H1 (cell line): ENCODE results near the gene SH3D19. TPM values are rescaled to one million over a fixed set of nuclear protein-coding genes. Genes with fewer than 3 reads are reported as not detected.
"Not testable (repeated sequence)": the region's sequence is repeated elsewhere in the genome, so short reads cannot be mapped to it uniquely, and the experiment has no call there.

Experiments
- CTCF ChIA-PET: fragments of 300-600 bp; sonication (Branson Sonifier 250); formaldehyde crosslinking; loops from one replicate; lab custom pipeline; 2021; ENCODE audit not compliant: partially characterized antibody; lab: Charles Lee
- POLR2A ChIA-PET: fragments of 300-600 bp; sonication (Branson Sonifier 250); formaldehyde crosslinking; loops from one replicate; lab custom pipeline; 2021; ENCODE audit warnings: inconsistent platforms; ENCODE audit not compliant: partially characterized antibody; lab: Charles Lee
- DNase-seq, 2 experiments: peaks; one replicate each; pipeline versions ENCODE4 v3.0.0 to v3.0.0-alpha.2; 2010 to 2022; ENCODE audit warnings: low spot score in 2 of 2, low read depth in 1 of 2, mixed read lengths in 1 of 2
- FAIRE-seq: peaks from 2 replicates; lab custom pipeline; 2011; peaks lifted over from hg19 to GRCh38; lab: Jason Lieb, UNC
- H2AFZ ChIP-seq: 2 replicates; pipeline ENCODE4 v1.8.1; 2012; ENCODE audit warnings: low read length, inconsistent platforms
- H2AK5ac ChIP-seq: 2 replicates; pipeline ENCODE4 v1.6.1; 2013; ENCODE audit warnings: low read depth, low read length
- H2BK120ac ChIP-seq: replicated peaks from 2 replicates; pipeline ENCODE3; 2013; ENCODE audit warnings: low read depth, low read length, inconsistent platforms
- H2BK12ac ChIP-seq: 2 replicates; pipeline ENCODE4 v1.6.1; 2013; ENCODE audit warnings: low read depth, low read length
- H2BK15ac ChIP-seq: 2 replicates; pipeline ENCODE4 v1.6.1; 2013; ENCODE audit warnings: low read length
- H2BK20ac ChIP-seq: 2 replicates; pipeline ENCODE4 v1.6.1; 2013; ENCODE audit warnings: low read length
- H2BK5ac ChIP-seq: 2 replicates; pipeline ENCODE4 v1.6.1; 2013; ENCODE audit warnings: low read depth, low read length
- H3K14ac ChIP-seq: 2 replicates; pipeline ENCODE4 v1.6.1; 2013; ENCODE audit warnings: inconsistent platforms; ENCODE audit not compliant: insufficient read length
- H3K18ac ChIP-seq: 2 replicates; pipeline ENCODE4 v1.6.1; 2013; ENCODE audit warnings: low read length; ENCODE audit errors: extremely low read depth
- H3K23ac ChIP-seq: 2 replicates; pipeline ENCODE4 v1.6.1; 2013; ENCODE audit warnings: inconsistent platforms; ENCODE audit not compliant: insufficient read length
- H3K23me2 ChIP-seq: 2 replicates; pipeline ENCODE4 v1.6.1; 2013; ENCODE audit warnings: low read depth, low read length
- H3K27ac ChIP-seq: 2 replicates; pipeline ENCODE4 v1.6.1; 2011; ENCODE audit warnings: low read depth, low read length, inconsistent platforms
- H3K27me3 ChIP-seq, 4 experiments: replicated peaks in 1 of 4; 1 replicate in 1 of 4; 2 replicates in 3 of 4; pipeline versions ENCODE4 v1.6.1 to v1.8.1; 2011 to 2013; ENCODE audit warnings: low read length in 3 of 4, mild to moderate bottlenecking in 3 of 4, inconsistent platforms in 2 of 4, mixed read lengths in 2 of 4, moderate library complexity in 1 of 4; ENCODE audit not compliant: control insufficient read depth in 3 of 4, insufficient read depth in 3 of 4; ENCODE audit errors: extremely low read depth in 1 of 4
- H3K36me3 ChIP-seq, 4 experiments: 2 replicates each; pipeline versions ENCODE4 v1.6.1 to v1.8.1; 2011 to 2013; ENCODE audit warnings: mild to moderate bottlenecking in 4 of 4, low read length in 3 of 4, moderate library complexity in 2 of 4, control low read depth in 1 of 4, inconsistent platforms in 1 of 4; ENCODE audit not compliant: insufficient read depth in 4 of 4, control insufficient read depth in 2 of 4
- H3K4ac ChIP-seq: replicated peaks from 2 replicates; pipeline ENCODE3; 2013; ENCODE audit warnings: low read length, low read depth, mixed read lengths, inconsistent platforms; ENCODE audit not compliant: insufficient read length
- H3K4me1 ChIP-seq, 4 experiments: replicated peaks in 1 of 4; 1 replicate in 1 of 4; 2 replicates in 3 of 4; pipeline versions ENCODE4 v1.6.1 to v1.8.1; 2011 to 2013; ENCODE audit warnings: low read length in 3 of 4, inconsistent platforms in 2 of 4, mixed read lengths in 1 of 4; ENCODE audit not compliant: insufficient read depth in 4 of 4, control insufficient read depth in 3 of 4
- H3K4me2 ChIP-seq, 2 experiments: 2 replicates each; pipeline versions ENCODE4 v1.6.1 to v1.8.1; 2011 to 2013; ENCODE audit warnings: low read depth in 2 of 2, low read length in 2 of 2, control low read depth in 1 of 2, inconsistent platforms in 1 of 2, mild to moderate bottlenecking in 1 of 2; ENCODE audit not compliant: insufficient read depth in 1 of 2
- H3K4me3 ChIP-seq, 4 experiments: fragments of 200-600, 300-600 bp in 1 of 4; sonication (generic), shearing (Covaris generic), sonication (Bioruptor Twin) in 1 of 4; 2 replicates each; pipeline versions ENCODE4 v1.5.1 to v1.8.1; 2011 to 2016; ENCODE audit warnings: low read length in 4 of 4, low read depth in 3 of 4, control low read depth in 2 of 4, inconsistent platforms in 2 of 4, mild to moderate bottlenecking in 2 of 4, mixed read lengths in 1 of 4, moderate library complexity in 1 of 4; ENCODE audit not compliant: insufficient read depth in 2 of 4; ENCODE audit errors: extremely low read depth in 1 of 4
- H3K56ac ChIP-seq: replicated peaks from 2 replicates; pipeline ENCODE3; 2013; ENCODE audit warnings: low read depth, mild to moderate bottlenecking, mixed read lengths, low read length, inconsistent platforms; ENCODE audit not compliant: insufficient read length
- H3K79me1 ChIP-seq: 2 replicates; pipeline ENCODE4 v1.6.1; 2013; ENCODE audit warnings: low read depth, low read length, control low read depth
- H3K79me2 ChIP-seq, 2 experiments: 2 replicates each; pipeline versions ENCODE4 v1.6.1 to v1.8.1; 2012 to 2013; ENCODE audit warnings: low read length in 2 of 2, mild to moderate bottlenecking in 2 of 2, inconsistent platforms in 1 of 2; ENCODE audit not compliant: insufficient read depth in 2 of 2, control insufficient read depth in 1 of 2
- H3K9ac ChIP-seq, 4 experiments: replicated peaks in 1 of 4; 1 replicate in 1 of 4; 2 replicates in 3 of 4; pipeline versions ENCODE4 v1.6.1 to v1.8.1; 2011 to 2013; ENCODE audit warnings: low read depth in 3 of 4, low read length in 3 of 4, control low read depth in 2 of 4, mild to moderate bottlenecking in 2 of 4, moderate library complexity in 2 of 4, inconsistent platforms in 1 of 4; ENCODE audit errors: extremely low read depth in 1 of 4
- H3K9me3 ChIP-seq, 2 experiments: 2 replicates each; pipeline versions ENCODE4 v1.6.1 to v1.8.1; 2012 to 2013; ENCODE audit warnings: mild to moderate bottlenecking in 2 of 2, moderate library complexity in 2 of 2, control low read depth in 1 of 2, inconsistent platforms in 1 of 2, low read depth in 1 of 2, low read length in 1 of 2, mixed read lengths in 1 of 2; ENCODE audit not compliant: insufficient read depth in 2 of 2
- H4K20me1 ChIP-seq, 2 experiments: replicated peaks in 1 of 2; 2 replicates each; pipeline versions ENCODE3 to v1.8.1; 2011 to 2013; ENCODE audit warnings: inconsistent platforms in 2 of 2, low read length in 2 of 2, mild to moderate bottlenecking in 1 of 2; ENCODE audit not compliant: insufficient read depth in 2 of 2, control insufficient read depth in 1 of 2
- H4K5ac ChIP-seq: 2 replicates; pipeline ENCODE4 v1.6.1; 2013; ENCODE audit warnings: low read length, low read depth, mixed read lengths, inconsistent platforms; ENCODE audit not compliant: insufficient read length
- H4K8ac ChIP-seq: 2 replicates; pipeline ENCODE4 v1.8.0; 2013; ENCODE audit warnings: mild to moderate bottlenecking, moderate library complexity, low read length, inconsistent platforms; ENCODE audit not compliant: insufficient read depth; ENCODE audit errors: extremely low read depth
- H4K91ac ChIP-seq: replicated peaks from 2 replicates; pipeline ENCODE3; 2013; ENCODE audit warnings: low read length, mixed read lengths, inconsistent platforms; ENCODE audit not compliant: insufficient read length
- polyA plus RNA-seq, 7 experiments: library from polyadenylated mRNA; depleted of rRNA in 3 of 7; stranded (reverse) in 5 of 7; unstranded in 2 of 7; fragments of >200 nt in 5 of 7; fragments of 200-250 nt in 2 of 7; gene quantifications; 1 replicate in 5 of 7; 2 replicates in 1 of 7; 4 replicates in 1 of 7; pipeline versions ENCODE4 v1.2.1 to v1.2.3, GENCODE V29; 2011 to 2013; ENCODE audit warnings: missing spikeins in 2 of 7, mixed read lengths in 2 of 7
- total RNA-seq: library from RNA; stranded (reverse); fragmentation: NEBNext Ultra II Directional; extraction: Animal tissue kit (Norgen Biotek cat#: 25700); gene quantifications from 2 replicates; pipeline ENCODE4 v1.2.1, GENCODE V29; 2021

The SH3D19 gene
- total and polyA plus RNA-seq, 2 of the 8 experiments (the other 6 are each of a cell fraction or from before 2014, with no cell fraction given): 11.7 to 51.3 TPM

DNA sequence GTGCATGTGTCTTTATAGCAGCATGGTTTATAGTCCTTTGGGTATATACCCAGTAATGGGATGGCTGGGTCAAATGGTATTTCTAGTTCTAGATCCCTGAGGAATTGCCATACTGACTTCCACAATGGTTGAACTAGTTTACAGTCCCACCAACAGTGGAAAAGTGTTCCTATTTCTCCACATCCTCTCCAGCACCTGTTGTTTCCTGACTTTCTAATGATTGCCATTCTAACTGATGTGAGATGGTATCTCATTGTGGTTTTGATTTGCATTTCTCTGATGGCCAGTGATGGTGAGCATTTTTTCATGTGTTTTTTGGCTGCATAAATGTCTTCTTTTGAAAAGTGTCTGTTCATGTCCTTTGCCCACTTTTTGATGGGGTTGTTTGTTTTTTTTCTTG is 56.5 kb downstream of the SH3D19 start:
- H2BK15ac ChIP-seq, POLR2A ChIA-PET, H3K9ac ChIP-seq, H4K8ac ChIP-seq, H3K23me2 ChIP-seq, H2AK5ac ChIP-seq, CTCF ChIA-PET, H2AFZ ChIP-seq, H3K4me1 ChIP-seq, H3K4me2 ChIP-seq, H3K9me3 ChIP-seq, H3K36me3 ChIP-seq, H3K4me3 ChIP-seq, H3K27ac ChIP-seq, DNase-seq, H3K56ac ChIP-seq, H3K79me1 ChIP-seq, H4K91ac ChIP-seq, H3K27me3 ChIP-seq, FAIRE-seq, H3K14ac ChIP-seq, H3K23ac ChIP-seq, H3K4ac ChIP-seq, H2BK120ac ChIP-seq, H3K18ac ChIP-seq, H2BK20ac ChIP-seq, H4K5ac ChIP-seq, H2BK12ac ChIP-seq, H2BK5ac ChIP-seq, H4K20me1 ChIP-seq: not testable (repeated sequence)
- H3K79me2 ChIP-seq: peaks cover 0 to 35% of the 10 kb centered on the region in 2 experiments; a peak in 2 of 4 replicates
